Stimulated activated CD8-positive, alpha-beta memory T cell treated with anti-CD3 and anti-CD28 coated beads, Interleukin-15, amount 100 ng/mL, for 24 hours (primary cell): ENCODE measurements around the gene MRPS10.
"Not testable (repeated sequence)": the region's sequence is repeated elsewhere in the genome, so short reads cannot be mapped to it uniquely, and the experiment has no call there.

ENCODE experiments used
- DNase-seq: peaks from one replicate; pipeline ENCODE4 v3.0.0-alpha.2; 2020; ENCODE audit warnings: low read depth

The MRPS10 gene

GRCh38 chr6:42207559-42207958, 10.1 kb downstream of the MRPS10 start:
- DNase-seq: not testable (repeated sequence)

- no peak for DNase-seq
These were observed 12.8 kb downstream of the MRPS10 start for GRCh38 chr6:42204768-42205282.

- no peak for DNase-seq
These were observed 14.5 kb downstream of the MRPS10 start for GRCh38 chr6:42203183-42203582.

GRCh38 chr6:42202131-42202915, 15.3 kb downstream of the MRPS10 start:
- not testable (repeated sequence) for DNase-seq

- DNase-seq: no peak
These were observed 16.3 kb downstream of the MRPS10 start for GRCh38 chr6:42201382-42201781.

- DNase-seq: no peak
These were observed 17.6 kb downstream of the MRPS10 start for GRCh38 chr6:42200035-42200434.

- no peak for DNase-seq
These were observed 18.3 kb downstream of the MRPS10 start for GRCh38 chr6:42199106-42199981.

GRCh38 chr6:42197555-42198362, 19.9 kb downstream of the MRPS10 start:
- DNase-seq: no peak

- no peak for DNase-seq
These were observed 22.2 kb downstream of the MRPS10 start for GRCh38 chr6:42195415-42195814.

- no peak for DNase-seq
These were observed 23.6 kb downstream of the MRPS10 start for GRCh38 chr6:42194056-42194455.

- DNase-seq: no peak
These were observed 24.2 kb downstream of the MRPS10 start for GRCh38 chr6:42193491-42193894.

- DNase-seq: not testable (repeated sequence)
These were observed 25.3 kb downstream of the MRPS10 start for GRCh38 chr6:42192385-42192784.

GRCh38 chr6:42190554-42191183, 27.0 kb downstream of the MRPS10 start:
- no peak for DNase-seq

- no peak for DNase-seq
These were observed 29.3 kb downstream of the MRPS10 start for GRCh38 chr6:42188406-42188805.

GRCh38 chr6:42185597-42185996, 32.1 kb downstream of the MRPS10 start:
- no peak for DNase-seq

GRCh38 chr6:42184475-42184874, 33.2 kb downstream of the MRPS10 start:
- DNase-seq: no peak

- DNase-seq: no peak
These were observed 35.6 kb downstream of the MRPS10 start for GRCh38 chr6:42182101-42182500.

- no peak for DNase-seq
These were observed 37.7 kb downstream of the MRPS10 start for GRCh38 chr6:42179945-42180313.

GRCh38 chr6:42179261-42179944, 38.3 kb downstream of the MRPS10 start:
- no peak for DNase-seq

GRCh38 chr6:42177514-42178364, 39.9 kb downstream of the MRPS10 start:
- no peak for DNase-seq
